GM10248 (cell line): ENCODE data around the gene CTAG2.
"Not testable (repeated sequence)": the region's sequence is repeated elsewhere in the genome, so short reads cannot be mapped to it uniquely, and the experiment has no call there.

Experiments used
- CTCF ChIA-PET: fragments of 300-600 bp; sonication (Branson Sonifier 250); formaldehyde crosslinking; extraction: SDS; loops from one replicate; lab custom pipeline; 2021; ENCODE audit warnings: antibody characterized with exemption; lab: Yijun Ruan, JAX
- POLR2A ChIA-PET: fragments of 350-650 bp; sonication (Branson Sonifier 250); formaldehyde crosslinking; extraction: SDS; loops from one replicate; lab custom pipeline; 2020; ENCODE audit warnings: antibody characterized with exemption; lab: Yijun Ruan, JAX
- DNase-seq: peaks from one replicate; pipeline ENCODE4 v3.0.0; 2012; ENCODE audit errors: extremely low spot score
- CTCF ChIP-seq: IDR thresholded peaks from 2 replicates; pipeline ENCODE4 v1.5.1; 2012; ENCODE audit warnings: mild to moderate bottlenecking, low read depth; ENCODE audit errors: extremely low read depth, missing control alignments, control extremely low read depth

Gene CTAG2

GRCh38 chrX:154649503-154650220, 3.7 kb downstream of the CTAG2 start:
- no peak for DNase-seq
- TF ChIP-seq CTCF = no peak
- CTCF ChIA-PET = no interaction called here
- POLR2A ChIA-PET = no interaction called here

GRCh38 chrX:154648931-154649330, 4.4 kb downstream of the CTAG2 start:
- no peak for TF ChIP-seq CTCF
- DNase-seq = no peak
- ChIA-PET POLR2A (no interaction called here), CTCF (no interaction called here)

GRCh38 chrX:154645745-154646378, 7.5 kb downstream of the CTAG2 start:
- POLR2A ChIA-PET, CTCF ChIA-PET, DNase-seq: not testable (repeated sequence)

- POLR2A ChIA-PET, CTCF ChIA-PET, DNase-seq: not testable (repeated sequence)
Measured at GRCh38 chrX:154643708-154644107, 9.7 kb downstream of the CTAG2 start.

GRCh38 chrX:154641740-154642139, 11.6 kb downstream of the CTAG2 start:
- POLR2A ChIA-PET = not testable (repeated sequence)

GRCh38 chrX:154633661-154634060, 19.7 kb downstream of the CTAG2 start:
- POLR2A ChIA-PET, DNase-seq, CTCF ChIA-PET: not testable (repeated sequence)

More at GRCh38 chrX:154641740-154642139, 11.6 kb downstream of the CTAG2 start:
- CTCF ChIA-PET, DNase-seq: not testable (repeated sequence)

GRCh38 chrX:154630949-154631348, 22.4 kb downstream of the CTAG2 start:
- CTCF ChIA-PET, POLR2A ChIA-PET, DNase-seq: not testable (repeated sequence)

GRCh38 chrX:154628960-154629359, 24.4 kb downstream of the CTAG2 start:
- POLR2A ChIA-PET, CTCF ChIA-PET, DNase-seq: not testable (repeated sequence)

- DNase-seq, POLR2A ChIA-PET, CTCF ChIA-PET: not testable (repeated sequence)
Measured at GRCh38 chrX:154620767-154621414, 32.5 kb downstream of the CTAG2 start.

GRCh38 chrX:154619182-154619581, 34.2 kb downstream of the CTAG2 start, which contains the start of gene CTAG1B:
Gene CTAG1B (minus strand): TSS chrX:154619282. CDS start chrX:154619218, 64 bp downstream.
- DNase-seq, POLR2A ChIA-PET, CTCF ChIA-PET: not testable (repeated sequence)

GRCh38 chrX:154613586-154613985, 39.8 kb downstream of the CTAG2 start:
- POLR2A ChIA-PET, DNase-seq, CTCF ChIA-PET: not testable (repeated sequence)

GRCh38 chrX:154611146-154611545, 42.2 kb downstream of the CTAG2 start:
- DNase-seq, POLR2A ChIA-PET, CTCF ChIA-PET: not testable (repeated sequence)

- DNase-seq, CTCF ChIA-PET, POLR2A ChIA-PET: not testable (repeated sequence)
Measured at GRCh38 chrX:154608823-154609222, 44.6 kb downstream of the CTAG2 start.

- DNase-seq, CTCF ChIA-PET, POLR2A ChIA-PET: not testable (repeated sequence)
Measured at GRCh38 chrX:154607976-154608375, 45.4 kb downstream of the CTAG2 start.
